CD4-positive, alpha-beta T cell (primary cell): Measurements from ENCODE around the gene SH3YL1. TPM values are rescaled to one million over a fixed set of nuclear protein-coding genes. Genes with fewer than 3 reads are reported as not detected.

Experiments
- ATAC-seq: fragments of 200-7000 bp; cut with Tn5 transposase; one replicate; pipeline ENCODE4 v1.10.0; 2022; ENCODE audit warnings: mild to moderate bottlenecking; ENCODE audit not compliant: poor library complexity
- CTCF ChIA-PET: fragments of 350-600 bp; sonication (Branson Sonifier 250); formaldehyde crosslinking; loops from one replicate; lab custom pipeline; 2021; ENCODE audit warnings: antibody characterized with exemption, inconsistent platforms; lab: Charles Lee
- POLR2A ChIA-PET: fragments of 350-600 bp; sonication (Branson Sonifier 250); formaldehyde crosslinking; loops from one replicate; lab custom pipeline; 2021; ENCODE audit warnings: antibody characterized with exemption, inconsistent platforms; lab: Charles Lee
- DNase-seq, 14 experiments: peaks; one replicate each; pipeline ENCODE4 v3.0.0-alpha.2; 2013 to 2020; ENCODE audit warnings: mixed read lengths in 2 of 14
- H3K27ac ChIP-seq, 2 donors: one replicate each; pipeline versions ENCODE4 v1.5.1 to v1.7.0; 2013; ENCODE audit warnings: low read length in 2 of 2, low read depth in 1 of 2, mild to moderate bottlenecking in 1 of 2
- H3K27me3 ChIP-seq, 2 experiments: 1 replicate in 1 of 2; 2 replicates in 1 of 2; pipeline versions ENCODE4 v1.6.1 to v1.7.0; 2013; ENCODE audit warnings: low read length in 2 of 2, control low read depth in 1 of 2, mild to moderate bottlenecking in 1 of 2, moderate library complexity in 1 of 2; ENCODE audit not compliant: insufficient read depth in 2 of 2, control insufficient read depth in 1 of 2
- H3K36me3 ChIP-seq: one replicate; pipeline ENCODE4 v1.6.1; 2013; ENCODE audit warnings: low read length, control low read depth; ENCODE audit not compliant: insufficient read depth
- H3K4me1 ChIP-seq: one replicate; pipeline ENCODE4 v1.6.1; 2013; ENCODE audit warnings: low read length, control low read depth; ENCODE audit not compliant: insufficient read depth
- H3K4me3 ChIP-seq: one replicate; pipeline ENCODE4 v1.5.1; 2013; ENCODE audit warnings: mild to moderate bottlenecking, low read length, moderate library complexity
- H3K9me3 ChIP-seq, 2 experiments: 1 replicate in 1 of 2; 2 replicates in 1 of 2; pipeline versions ENCODE4 v1.6.1 to v1.7.0; 2013; ENCODE audit warnings: low read length in 2 of 2, mild to moderate bottlenecking in 2 of 2, control low read depth in 1 of 2, moderate library complexity in 1 of 2; ENCODE audit not compliant: control insufficient read depth in 1 of 2, insufficient read depth in 1 of 2
- H3K27ac Mint-ChIP-seq: one replicate; pipeline ENCODE4 v1.8.0; 2020; ENCODE audit warnings: mixed read lengths
- H3K27me3 Mint-ChIP-seq: one replicate; pipeline ENCODE4 v1.8.0; 2021; ENCODE audit warnings: mixed read lengths
- H3K36me3 Mint-ChIP-seq: one replicate; pipeline ENCODE4 v1.8.0; 2021; ENCODE audit warnings: low read depth, mixed read lengths
- H3K4me1 Mint-ChIP-seq: one replicate; pipeline ENCODE4 v1.8.0; 2021; ENCODE audit warnings: low read depth, mixed read lengths
- H3K4me3 Mint-ChIP-seq: one replicate; pipeline ENCODE4 v1.8.0; 2020; ENCODE audit warnings: mild to moderate bottlenecking, mixed read lengths
- H3K9me3 Mint-ChIP-seq: one replicate; pipeline ENCODE4 v1.8.0; 2020; ENCODE audit warnings: mixed read lengths
- CTCF ChIP-seq: fragments of 200-600 bp; IDR thresholded peaks from one replicate; pipeline ENCODE4 v1.8.0; 2022; ENCODE audit warnings: antibody characterized with exemption, mild to moderate bottlenecking
- intact Hi-C, 2 experiments: fragments of 100-400 bp; cut with DNase I in 1 of 2; cut with micrococcal nuclease in 1 of 2; formaldehyde crosslinking; loops; one replicate each; pipeline versions ENCODE4 v1.15.1 to v1.9.0; 2023 to 2025; cut with DNase I, micrococcal nuclease
- total RNA-seq, 174 experiments: library from RNA in 2 of 174; stranded (reverse) in 2 of 174; gene quantifications; one replicate each; pipeline ENCODE4 v1.2.3 and lab custom pipeline; 2021 to 2026

The SH3YL1 gene
- total RNA-seq, 2 experiments from 2014 or later, result 59.7 to 61.9 TPM

DNA sequence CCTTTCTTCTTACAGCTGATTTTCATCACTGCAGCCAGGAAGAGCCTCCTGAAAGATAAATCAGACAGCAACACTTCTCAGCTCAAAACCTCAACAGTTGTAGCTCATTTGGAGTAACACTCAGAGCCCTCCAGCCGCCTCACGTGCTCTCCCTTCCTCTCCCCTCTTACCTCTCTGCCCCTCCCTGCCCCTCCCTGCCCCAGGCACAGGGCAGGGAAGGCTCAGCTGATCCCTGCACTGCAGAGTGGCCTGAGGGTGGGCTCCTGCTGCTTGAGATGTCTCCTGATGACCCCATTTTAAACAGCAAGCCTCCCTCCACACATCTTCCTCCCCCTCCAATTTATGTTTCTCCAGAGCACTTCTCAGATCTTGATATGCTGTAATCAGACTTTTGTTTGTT is 54.4 kb downstream of the SH3YL1 start:
- H3K9me3 ChIP-seq, result no peaks in the 10 kb centered on the region
- DNase-seq, result no peak
- H3K27ac ChIP-seq, result no peak overlapping the region
- no peak for ATAC-seq
- Mint-ChIP-seq H3K27ac (peak overlapping the region; percentile 45), H3K4me1 (no peaks in the 10 kb centered on the region), H3K9me3 (no peaks in the 10 kb centered on the region), H3K4me3 (no peak overlapping the region), H3K36me3 (no peaks in the 10 kb centered on the region), H3K27me3 (peaks cover 5% of the 10 kb centered on the region)
- no peak overlapping the region for H3K4me3 ChIP-seq
- no peak for TF ChIP-seq CTCF
- intact Hi-C loops, result no loop called here
- POLR2A ChIA-PET, result no interaction called here
- no peaks in the 10 kb centered on the region for H3K27me3 ChIP-seq
- CTCF ChIA-PET, result no interaction called here
- H3K36me3 ChIP-seq, result no peaks in the 10 kb centered on the region
- no peaks in the 10 kb centered on the region for H3K4me1 ChIP-seq

- Mint-ChIP-seq H3K4me1 (peaks cover 6% of the 10 kb centered on the region), H3K36me3 (no peaks in the 10 kb centered on the region), H3K9me3 (no peaks in the 10 kb centered on the region), H3K4me3 (no peak overlapping the region), H3K27ac (peak overlapping the region; percentile 36), H3K27me3 (peaks cover 5% of the 10 kb centered on the region)
- Histone ChIP-seq H3K36me3 (no peaks in the 10 kb centered on the region), H3K9me3 (peaks cover 0 to 1% of the 10 kb centered on the region in 2 experiments), H3K27me3 (no peaks in the 10 kb centered on the region), H3K27ac (no peak overlapping the region), H3K4me3 (no peak overlapping the region), H3K4me1 (no peaks in the 10 kb centered on the region)
- ATAC-seq (no peak), DNase-seq (no peak)
- TF ChIP-seq CTCF, result no peak
- ChIA-PET CTCF (no interaction called here), POLR2A (no interaction called here)
- intact Hi-C loops, result no loop called here
These were observed 55.5 kb downstream of the SH3YL1 start for GRCh38 chr2:208335-208734.

- no peak for DNase-seq
- ChIA-PET CTCF (no interaction called here), POLR2A (no interaction called here)
- no peak overlapping the region for H3K27ac Mint-ChIP-seq
- H3K36me3 Mint-ChIP-seq, result no peaks in the 10 kb centered on the region
- no peak overlapping the region for H3K4me3 ChIP-seq
- no peaks in the 10 kb centered on the region for H3K9me3 Mint-ChIP-seq
- H3K27ac ChIP-seq, result no peak overlapping the region
- no peaks in the 10 kb centered on the region for H3K27me3 Mint-ChIP-seq
- H3K4me1 ChIP-seq, result peaks cover 10% of the 10 kb centered on the region
- no peaks in the 10 kb centered on the region for H3K36me3 ChIP-seq
- H3K4me3 Mint-ChIP-seq, result no peak overlapping the region
- TF ChIP-seq CTCF, result no peak
- no peak for ATAC-seq
- intact Hi-C loops, result loop anchor here in 1 of 2 experiments (2.0 kb wide), 1 partner anchor 21 kb away; no protein-coding TSS in a partner anchor
- peaks cover 0 to 3% of the 10 kb centered on the region in 2 experiments for H3K9me3 ChIP-seq
- H3K27me3 ChIP-seq, result no peaks in the 10 kb centered on the region
- H3K4me1 Mint-ChIP-seq, result peaks cover 20% of the 10 kb centered on the region
These were observed 59.8 kb downstream of the SH3YL1 start for GRCh38 chr2:203984-204383.
